Hematopoietic multipotent progenitor cell (in vitro differentiated cells): ENCODE data around the gene CCDC12. TPM values are rescaled to one million over a fixed set of nuclear protein-coding genes. Genes with fewer than 3 reads are reported as not detected.
"Not testable (repeated sequence)": the region's sequence is repeated elsewhere in the genome, so short reads cannot be mapped to it uniquely, and the experiment has no call there.

ENCODE experiments used
- DNase-seq, 3 donors: peaks; one replicate each; pipeline ENCODE4 v3.0.0-alpha.2; 2011 to 2015; ENCODE audit warnings: low read depth in 2 of 3, low spot score in 2 of 3
- total RNA-seq: library from RNA; depleted of rRNA; stranded (reverse); fragments of >200 nt; gene quantifications from one replicate; pipeline ENCODE4 v1.2.3, GENCODE V29; 2012

CCDC12 gene
- total RNA-seq, 1 donor, result 41.7 TPM

GRCh38 chr3:46927718-46928073 lies 48.8 kb downstream of the CCDC12 start:
- no peak for DNase-seq

- peak in 2 of 3 donors; percentile 75 to 88 for DNase-seq
Observed at GRCh38 chr3:46926871-46927717, 49.5 kb downstream of the CCDC12 start.

- no peak for DNase-seq
Observed at GRCh38 chr3:46926447-46926846, 50.1 kb downstream of the CCDC12 start.

GRCh38 chr3:46926039-46926438 lies 50.5 kb downstream of the CCDC12 start:
- no peak for DNase-seq

GRCh38 chr3:46925585-46925934 lies 51.0 kb downstream of the CCDC12 start:
- DNase-seq, result no peak

- DNase-seq, result no peak
Observed at GRCh38 chr3:46924921-46925584, 51.5 kb downstream of the CCDC12 start.

GRCh38 chr3:46923559-46924350 lies 52.8 kb downstream of the CCDC12 start:
- peak in 1 of 3 donors; percentile 76 for DNase-seq

GRCh38 chr3:46922871-46923558 lies 53.5 kb downstream of the CCDC12 start:
- DNase-seq, result no peak

- no peak for DNase-seq
Observed at GRCh38 chr3:46922426-46922825, 54.1 kb downstream of the CCDC12 start.

GRCh38 chr3:46921871-46922271 lies 54.7 kb downstream of the CCDC12 start:
- DNase-seq, result no peak

GRCh38 chr3:46921041-46921440 lies 55.5 kb downstream of the CCDC12 start:
- no peak for DNase-seq

- DNase-seq, result no peak
Observed at GRCh38 chr3:46918634-46919033, 57.9 kb downstream of the CCDC12 start.

- no peak for DNase-seq
Observed at GRCh38 chr3:46918202-46918601, 58.3 kb downstream of the CCDC12 start.

- no peak for DNase-seq
Observed at GRCh38 chr3:46917257-46917656, 59.3 kb downstream of the CCDC12 start.

GRCh38 chr3:46916799-46917198 lies 59.7 kb downstream of the CCDC12 start:
- no peak for DNase-seq

GRCh38 chr3:46916278-46916677 lies 60.3 kb downstream of the CCDC12 start:
- no peak for DNase-seq

GRCh38 chr3:46915297-46915822 lies 61.2 kb downstream of the CCDC12 start:
- no peak for DNase-seq

- no peak for DNase-seq
Observed at GRCh38 chr3:46914849-46915248, 61.7 kb downstream of the CCDC12 start.

GRCh38 chr3:46913644-46914043 lies 62.9 kb downstream of the CCDC12 start:
- DNase-seq, result no peak

GRCh38 chr3:46912986-46913385 lies 63.6 kb downstream of the CCDC12 start:
- DNase-seq, result no peak

GRCh38 chr3:46910914-46911313 lies 65.6 kb downstream of the CCDC12 start:
- DNase-seq, result not testable (repeated sequence)
